ENCODE data around the gene DNMBP.
"Not testable (repeated sequence)": the region's sequence is repeated elsewhere in the genome, so short reads cannot be mapped to it uniquely, and the experiment has no call there.

DNMBP gene

GRCh38 chr10:99999319-100000108 lies 10.2 kb downstream of the DNMBP start:
- no peak for FAIRE-seq
- no peak for TF ChIP-seq POLR2A (IDR thresholded peaks at IDR 0.05; ENCODE audit: low read depth, low read length)
- no peak for TF ChIP-seq POLR2AphosphoS5 (IDR thresholded peaks at IDR 0.05; ENCODE audit: low read depth, low read length)
- TF ChIP-seq TAF1 (IDR thresholded peaks at IDR 0.05; ENCODE audit: borderline replicate concordance, low read depth, low read length): no peak
- no peak for DNase-seq (ENCODE audit: insufficient read length)

GRCh38 chr10:99998889-99999288 lies 10.9 kb downstream of the DNMBP start:
- no peak for DNase-seq (ENCODE audit: insufficient read length)
- FAIRE-seq: no peak
- TF ChIP-seq POLR2A (IDR thresholded peaks at IDR 0.05; ENCODE audit: low read depth, low read length): no peak
- no peak for TF ChIP-seq TAF1 (IDR thresholded peaks at IDR 0.05; ENCODE audit: borderline replicate concordance, low read depth, low read length)
- TF ChIP-seq POLR2AphosphoS5 (IDR thresholded peaks at IDR 0.05; ENCODE audit: low read depth, low read length): no peak

- FAIRE-seq (no peak), DNase-seq (ENCODE audit: insufficient read length) (no peak)
- TF ChIP-seq POLR2A (IDR thresholded peaks at IDR 0.05; ENCODE audit: low read depth, low read length) (no peak), TAF1 (IDR thresholded peaks at IDR 0.05; ENCODE audit: borderline replicate concordance, low read depth, low read length) (no peak), POLR2AphosphoS5 (IDR thresholded peaks at IDR 0.05; ENCODE audit: low read depth, low read length) (no peak)
Observed at GRCh38 chr10:99996671-99997648, 12.8 kb downstream of the DNMBP start.

GRCh38 chr10:99995713-99996112 lies 14.0 kb downstream of the DNMBP start:
- DNase-seq (ENCODE audit: insufficient read length): no peak
- TF ChIP-seq POLR2AphosphoS5 (IDR thresholded peaks at IDR 0.05; ENCODE audit: low read depth, low read length) (no peak), POLR2A (IDR thresholded peaks at IDR 0.05; ENCODE audit: low read depth, low read length) (no peak), TAF1 (IDR thresholded peaks at IDR 0.05; ENCODE audit: borderline replicate concordance, low read depth, low read length) (no peak)
- FAIRE-seq: peak; percentile 24

GRCh38 chr10:99995269-99995668 lies 14.5 kb downstream of the DNMBP start:
- no peak for FAIRE-seq
- TF ChIP-seq POLR2AphosphoS5 (IDR thresholded peaks at IDR 0.05; ENCODE audit: low read depth, low read length) (no peak), TAF1 (IDR thresholded peaks at IDR 0.05; ENCODE audit: borderline replicate concordance, low read depth, low read length) (no peak), POLR2A (IDR thresholded peaks at IDR 0.05; ENCODE audit: low read depth, low read length) (no peak)
- no peak for DNase-seq (ENCODE audit: insufficient read length)

GRCh38 chr10:99994801-99995200 lies 14.9 kb downstream of the DNMBP start:
- no peak for DNase-seq (ENCODE audit: insufficient read length)
- FAIRE-seq: no peak
- TF ChIP-seq POLR2A (IDR thresholded peaks at IDR 0.05; ENCODE audit: low read depth, low read length) (no peak), TAF1 (IDR thresholded peaks at IDR 0.05; ENCODE audit: borderline replicate concordance, low read depth, low read length) (no peak), POLR2AphosphoS5 (IDR thresholded peaks at IDR 0.05; ENCODE audit: low read depth, low read length) (no peak)

- FAIRE-seq (peak; percentile 64), DNase-seq (ENCODE audit: insufficient read length) (peak; percentile 45)
- TF ChIP-seq POLR2AphosphoS5 (IDR thresholded peaks at IDR 0.05; ENCODE audit: low read depth, low read length) (no peak), TAF1 (IDR thresholded peaks at IDR 0.05; ENCODE audit: borderline replicate concordance, low read depth, low read length) (no peak), POLR2A (IDR thresholded peaks at IDR 0.05; ENCODE audit: low read depth, low read length) (no peak)
Observed at GRCh38 chr10:99993701-99994689, 15.8 kb downstream of the DNMBP start.

GRCh38 chr10:99985637-99986036 lies 24.1 kb downstream of the DNMBP start:
- not testable (repeated sequence) for DNase-seq (ENCODE audit: insufficient read length)
- peak; percentile 40 for FAIRE-seq

GRCh38 chr10:99984211-99985034 lies 25.3 kb downstream of the DNMBP start:
- FAIRE-seq (peak; percentile 58), DNase-seq (ENCODE audit: insufficient read length) (no peak)
- TF ChIP-seq POLR2A (IDR thresholded peaks at IDR 0.05; ENCODE audit: low read depth, low read length): no peak
- TF ChIP-seq POLR2AphosphoS5 (IDR thresholded peaks at IDR 0.05; ENCODE audit: low read depth, low read length): no peak
- no peak for TF ChIP-seq TAF1 (IDR thresholded peaks at IDR 0.05; ENCODE audit: borderline replicate concordance, low read depth, low read length)
